Hepatocyte (in vitro differentiated cells): ENCODE measurements around the gene FAM193A. TPM values are rescaled to one million over a fixed set of nuclear protein-coding genes. Genes with fewer than 3 reads are reported as not detected.

Experiments used
- DNase-seq: peaks from one replicate; pipeline ENCODE4 v3.0.0-alpha.2; 2016; ENCODE audit warnings: low spot score
- H2AFZ ChIP-seq: fragments of 200-600 bp; sonication (generic); 2 replicates; pipeline ENCODE4 v1.6.0; 2016; ENCODE audit warnings: antibody characterized with exemption, mild to moderate bottlenecking
- H3K27ac ChIP-seq: fragments of 200-600 bp; sonication (generic); 2 replicates; pipeline ENCODE4 v1.5.1; 2016; ENCODE audit warnings: mild to moderate bottlenecking
- H3K27me3 ChIP-seq: fragments of 200-600 bp; sonication (generic); 2 replicates; pipeline ENCODE4 v1.6.1; 2016
- H3K36me3 ChIP-seq: fragments of 200-600 bp; sonication (generic); replicated peaks from 2 replicates; pipeline ENCODE4 v1.5.1; 2016; ENCODE audit warnings: low read depth; ENCODE audit not compliant: insufficient read depth
- H3K4me1 ChIP-seq: fragments of 200-600 bp; sonication (generic); 2 replicates; pipeline ENCODE4 v1.5.1; 2016; ENCODE audit warnings: mild to moderate bottlenecking, moderate library complexity; ENCODE audit not compliant: insufficient read depth
- H3K4me2 ChIP-seq: fragments of 200-600 bp; sonication (generic); 2 replicates; pipeline ENCODE4 v1.6.0; 2016
- H3K4me3 ChIP-seq: fragments of 200-600 bp; sonication (generic); 2 replicates; pipeline ENCODE4 v1.5.1; 2016; ENCODE audit warnings: mild to moderate bottlenecking
- H3K79me2 ChIP-seq: fragments of 200-600 bp; sonication (generic); 2 replicates; pipeline ENCODE4 v1.6.0; 2017; ENCODE audit warnings: mild to moderate bottlenecking
- H3K9me2 ChIP-seq: fragments of 200-600 bp; sonication (generic); replicated peaks from 2 replicates; pipeline ENCODE4 v1.6.0; 2017; ENCODE audit warnings: mild to moderate bottlenecking; ENCODE audit not compliant: insufficient read depth
- H3K9me3 ChIP-seq: fragments of 200-600 bp; sonication (generic); 2 replicates; pipeline ENCODE4 v1.5.1; 2016; ENCODE audit warnings: low read depth, mild to moderate bottlenecking
- H4K20me1 ChIP-seq: fragments of 200-600 bp; sonication (generic); 2 replicates; pipeline ENCODE4 v1.6.0; 2016; ENCODE audit warnings: mild to moderate bottlenecking; ENCODE audit not compliant: insufficient read depth, poor library complexity, severe bottlenecking
- EZH2 ChIP-seq: fragments of 200-600 bp; sonication (generic); IDR thresholded peaks from 2 replicates; pipeline ENCODE4 v1.6.1; 2016; ENCODE audit warnings: antibody characterized with exemption, mild to moderate bottlenecking, borderline replicate concordance
- EZH2phosphoT487 ChIP-seq: fragments of 200-600 bp; sonication (generic); IDR thresholded peaks from one replicate; pipeline ENCODE4 v1.6.1; 2018; ENCODE audit warnings: antibody characterized with exemption, mild to moderate bottlenecking, low read depth, moderate library complexity; ENCODE audit not compliant: unreplicated experiment, severe bottlenecking
- WGBS: methylation state at CpG from one replicate; pipeline ENCODE4 v1.1.6; 2016; ENCODE audit warnings: low lambda C conversion rate; ENCODE audit errors: missing lambda C conversion rate; 5-methylcytosine and 5-hydroxymethylcytosine counted together
- polyA plus RNA-seq: library from polyadenylated mRNA; unstranded; fragments of >200 nt; fragmentation: Nextera tagmentation; extraction: Ambion mirVana; gene quantifications from 2 replicates; pipeline ENCODE4 v1.2.1, GENCODE V29; 2016
- total RNA-seq: library from RNA; depleted of rRNA; stranded (reverse); fragments of >200 nt; gene quantifications from 2 replicates; pipeline ENCODE4 v1.2.3, GENCODE V29; 2014
- TF ChIP-seq, protein P1 (sequence below): fragments of 200-600 bp; sonication (generic); IDR thresholded peaks from 2 replicates; pipeline ENCODE4 v1.5.1; 2016; ENCODE audit warnings: antibody characterized with exemption, mild to moderate bottlenecking; ENCODE audit not compliant: poor library complexity

FAM193A gene
- total and polyA plus RNA-seq, 2 experiments from 2014 or later = 11.4 to 15.8 TPM

DNA sequence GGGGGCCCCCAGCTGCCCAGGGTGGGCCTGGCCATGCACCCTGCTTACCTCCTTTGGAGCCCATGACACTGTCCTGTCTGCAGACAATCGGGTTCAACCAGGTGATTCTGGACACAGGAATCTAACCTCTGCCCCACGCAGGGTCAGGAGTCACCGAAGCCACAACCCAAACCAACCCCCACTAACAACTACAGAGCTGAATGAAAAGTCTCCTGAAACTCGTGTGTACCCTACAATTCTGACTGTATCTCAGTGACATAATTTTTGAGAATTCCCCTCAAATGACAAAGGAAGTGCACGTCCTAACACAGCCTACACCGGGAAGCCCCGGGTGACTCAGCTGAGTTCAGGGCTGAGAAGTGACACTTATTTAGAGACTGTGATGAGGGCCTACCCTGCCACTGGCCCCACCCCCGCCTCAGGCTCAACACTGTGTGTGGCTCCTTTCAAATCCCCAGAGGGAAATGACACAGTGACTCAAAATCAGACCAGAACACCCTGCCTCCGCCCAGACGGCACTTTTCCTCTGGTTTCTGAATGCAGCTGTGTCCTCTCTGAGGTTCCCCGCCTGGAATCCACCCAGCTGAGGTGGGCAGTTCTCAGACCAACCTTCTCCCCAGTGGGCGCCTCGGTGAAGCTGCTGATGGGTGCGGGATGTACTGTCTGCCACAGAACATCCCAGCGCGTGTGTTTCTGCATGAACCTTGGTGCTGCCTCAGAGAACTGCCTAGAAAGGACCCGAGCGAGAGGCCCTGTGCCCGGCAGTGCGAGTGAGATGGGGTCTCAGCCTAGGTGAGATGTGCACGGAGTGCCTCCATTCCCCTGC, 209.7 kb downstream of the FAM193A start:
- H3K9me2 ChIP-seq = no peaks in the 10 kb centered on the region
- peaks cover 26% of the 10 kb centered on the region for H3K79me2 ChIP-seq
- no peak overlapping the region for H3K4me2 ChIP-seq
- H3K27me3 ChIP-seq = no peaks in the 10 kb centered on the region
- no peak overlapping the region for H2AFZ ChIP-seq
- no peaks in the 10 kb centered on the region for H3K9me3 ChIP-seq
- WGBS = 67% methylated on average over 21 of the region's 21 CpGs
- H3K4me1 ChIP-seq = peaks cover 5% of the 10 kb centered on the region
- TF ChIP-seq, protein P1, sequence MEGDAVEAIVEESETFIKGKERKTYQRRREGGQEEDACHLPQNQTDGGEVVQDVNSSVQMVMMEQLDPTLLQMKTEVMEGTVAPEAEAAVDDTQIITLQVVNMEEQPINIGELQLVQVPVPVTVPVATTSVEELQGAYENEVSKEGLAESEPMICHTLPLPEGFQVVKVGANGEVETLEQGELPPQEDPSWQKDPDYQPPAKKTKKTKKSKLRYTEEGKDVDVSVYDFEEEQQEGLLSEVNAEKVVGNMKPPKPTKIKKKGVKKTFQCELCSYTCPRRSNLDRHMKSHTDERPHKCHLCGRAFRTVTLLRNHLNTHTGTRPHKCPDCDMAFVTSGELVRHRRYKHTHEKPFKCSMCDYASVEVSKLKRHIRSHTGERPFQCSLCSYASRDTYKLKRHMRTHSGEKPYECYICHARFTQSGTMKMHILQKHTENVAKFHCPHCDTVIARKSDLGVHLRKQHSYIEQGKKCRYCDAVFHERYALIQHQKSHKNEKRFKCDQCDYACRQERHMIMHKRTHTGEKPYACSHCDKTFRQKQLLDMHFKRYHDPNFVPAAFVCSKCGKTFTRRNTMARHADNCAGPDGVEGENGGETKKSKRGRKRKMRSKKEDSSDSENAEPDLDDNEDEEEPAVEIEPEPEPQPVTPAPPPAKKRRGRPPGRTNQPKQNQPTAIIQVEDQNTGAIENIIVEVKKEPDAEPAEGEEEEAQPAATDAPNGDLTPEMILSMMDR = no peak
- TF ChIP-seq EZH2 = no peak
- no peak for TF ChIP-seq EZH2phosphoT487
- H3K4me3 ChIP-seq = no peak overlapping the region
- peak; percentile 68 for DNase-seq
- H4K20me1 ChIP-seq = no peaks in the 10 kb centered on the region
- no peaks in the 10 kb centered on the region for H3K36me3 ChIP-seq
- peak overlapping the region; percentile 61 for H3K27ac ChIP-seq

DNA sequence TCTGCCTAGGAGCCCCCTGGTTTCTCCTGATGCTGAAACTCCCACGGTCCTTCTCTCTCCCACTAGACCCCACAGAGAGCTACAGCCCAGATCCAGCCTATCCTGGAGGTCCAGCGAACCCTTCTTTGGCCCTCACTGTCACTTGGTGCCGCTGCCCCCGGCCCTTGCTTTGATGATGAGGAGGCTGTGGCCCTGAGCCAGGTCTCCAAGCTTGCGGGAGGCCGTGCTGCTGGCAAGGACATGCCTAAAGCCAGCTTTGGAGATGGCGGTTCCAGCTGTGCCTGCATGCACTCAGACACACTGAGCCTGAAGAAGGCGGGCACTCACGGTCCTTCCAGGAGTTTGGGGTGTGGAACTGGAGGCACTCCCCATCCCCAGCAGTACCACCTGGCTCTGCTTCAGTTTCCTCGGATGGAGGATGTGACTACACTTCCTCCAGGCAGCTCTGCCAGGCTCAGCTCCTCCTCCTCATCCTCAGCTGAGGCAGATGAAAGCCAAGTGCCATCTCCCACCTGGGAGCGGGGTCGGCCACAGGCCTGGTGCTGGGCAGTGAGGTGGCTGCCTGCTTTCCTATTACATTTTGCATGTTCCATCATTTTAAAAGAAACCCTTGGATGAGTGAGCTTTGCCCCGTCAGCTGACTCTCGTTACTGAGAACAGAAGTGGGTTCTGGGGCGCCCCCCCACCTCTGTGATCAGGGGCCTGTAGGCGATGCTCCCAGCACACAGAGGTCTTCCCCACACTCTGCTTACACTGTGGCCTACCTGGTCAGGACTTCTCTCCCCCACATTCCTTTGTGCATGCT, 210.6 kb downstream of the FAM193A start:
- peaks cover 33% of the 10 kb centered on the region for H3K79me2 ChIP-seq
- TF ChIP-seq EZH2 = no peak
- no peak for TF ChIP-seq EZH2phosphoT487
- TF ChIP-seq, protein P1 = no peak
- H3K27me3 ChIP-seq = no peaks in the 10 kb centered on the region
- no peaks in the 10 kb centered on the region for H3K36me3 ChIP-seq
- no peaks in the 10 kb centered on the region for H4K20me1 ChIP-seq
- H3K4me1 ChIP-seq = peaks cover 5% of the 10 kb centered on the region
- DNase-seq = no peak
- no peak overlapping the region for H2AFZ ChIP-seq
- no peaks in the 10 kb centered on the region for H3K9me2 ChIP-seq
- H3K27ac ChIP-seq = peak overlapping the region; percentile 61
- H3K4me2 ChIP-seq = no peak overlapping the region
- 90% methylated on average over 15 of the region's 16 CpGs for WGBS
- H3K9me3 ChIP-seq = no peaks in the 10 kb centered on the region
- H3K4me3 ChIP-seq = no peak overlapping the region

DNA sequence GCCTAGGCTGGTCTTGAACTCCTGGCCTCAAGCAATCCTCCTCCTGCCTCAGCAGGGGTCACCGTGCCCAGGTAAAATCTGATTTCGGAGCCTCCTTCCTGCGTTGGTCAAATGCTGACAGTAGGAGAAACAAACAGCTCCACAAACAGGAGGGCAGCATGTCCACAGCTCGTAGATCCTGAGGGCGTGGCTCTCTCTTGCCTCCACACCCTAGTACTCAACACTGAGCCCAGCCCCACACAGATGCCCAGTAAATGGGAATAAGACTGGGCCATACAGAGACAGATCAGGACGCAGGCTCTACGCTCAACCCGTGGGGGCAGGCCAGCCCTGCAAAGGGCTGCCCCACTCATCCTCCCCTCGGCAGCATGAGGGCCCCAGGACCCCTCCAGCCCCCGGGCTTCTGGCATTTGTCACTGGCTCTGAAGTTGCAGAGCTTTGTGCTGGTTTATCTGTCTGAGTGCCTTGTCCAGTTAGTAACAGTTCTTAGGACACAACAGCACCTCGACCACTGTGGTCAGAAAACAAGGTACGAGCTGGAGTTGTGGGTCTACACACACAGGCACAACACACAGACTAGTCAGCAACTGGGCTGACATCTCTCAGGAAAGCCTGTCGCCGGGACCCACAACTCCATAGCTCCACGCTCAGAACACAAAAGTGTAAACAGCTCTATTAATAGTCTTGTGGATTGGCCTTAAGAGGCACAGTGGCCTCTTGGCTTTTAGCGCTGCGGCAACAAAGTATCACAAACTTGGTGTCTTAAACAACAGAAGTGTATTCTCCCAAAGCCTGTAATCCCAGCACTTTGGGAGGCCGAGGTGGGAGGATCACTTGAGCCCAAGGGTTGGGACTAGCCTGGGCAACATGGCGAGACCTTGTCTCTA, 214.5 kb downstream of the FAM193A start:
- no peak overlapping the region for H2AFZ ChIP-seq
- H3K27me3 ChIP-seq = no peaks in the 10 kb centered on the region
- peaks cover 13% of the 10 kb centered on the region for H3K4me1 ChIP-seq
- WGBS = 76% methylated on average over 19 of the region's 19 CpGs
- TF ChIP-seq EZH2 = no peak
- TF ChIP-seq, protein P1 = no peak
- TF ChIP-seq EZH2phosphoT487 = no peak
- H3K36me3 ChIP-seq = no peaks in the 10 kb centered on the region
- peaks cover 3% of the 10 kb centered on the region for H4K20me1 ChIP-seq
- H3K9me2 ChIP-seq = no peaks in the 10 kb centered on the region
- no peak overlapping the region for H3K27ac ChIP-seq
- H3K9me3 ChIP-seq = no peaks in the 10 kb centered on the region
- H3K79me2 ChIP-seq = peaks cover 70% of the 10 kb centered on the region
- no peak overlapping the region for H3K4me3 ChIP-seq
- no peak overlapping the region for H3K4me2 ChIP-seq
- no peak for DNase-seq
